ENCODE results near the gene VPS72. TPM values are rescaled to one million over a fixed set of nuclear protein-coding genes. Genes with fewer than 3 reads are reported as not detected.

The VPS72 gene
- total RNA-seq, 4 donors from 2014 or later = 17.2 to 38.3 (median 29.7) TPM

GRCh38 chr1:151159373-151159772 is 30.6 kb downstream of the VPS72 start:
- H3K4me1 ChIP-seq = peaks cover 0 to 53% (median 4%) of the 10 kb centered on the region in 3 donors
- H3K27me3 ChIP-seq = no peaks in the 10 kb centered on the region
- H3K4me3 ChIP-seq = no peak overlapping the region
- TF ChIP-seq POLR2A (IDR thresholded peaks at IDR 0.05) = no peak
- TF ChIP-seq CTCF (IDR thresholded peaks at IDR 0.05) = no peak
- no peak for DNase-seq
- no peaks in the 10 kb centered on the region for H3K9me3 ChIP-seq
- intact Hi-C loops (cut with DNase I) = loop anchor here (5.0 kb wide), 1 partner anchor 57 kb away; no protein-coding TSS in a partner anchor
- H3K36me3 ChIP-seq = peaks cover 0 to 59% (median 17%) of the 10 kb centered on the region in 3 donors
- no peak overlapping the region for H3K27ac ChIP-seq

- Histone ChIP-seq H3K27me3 (no peaks in the 10 kb centered on the region), H3K9me3 (no peaks in the 10 kb centered on the region), H3K4me1 (peaks cover 0 to 47% (median 0%) of the 10 kb centered on the region in 3 donors), H3K36me3 (peaks cover 0 to 59% (median 17%) of the 10 kb centered on the region in 3 donors), H3K27ac (peak overlapping the region in 1 of 4 donors; percentile 21), H3K4me3 (no peak overlapping the region)
- intact Hi-C loops (cut with DNase I) = loop anchor here (5.0 kb wide), 1 partner anchor 56 kb away; no protein-coding TSS in a partner anchor
- DNase-seq = no peak
- 81 to 93% methylated on average over 9 to 18 of the region's 22 CpGs for WGBS, 2 donors
- TF ChIP-seq CTCF (IDR thresholded peaks at IDR 0.05) (no peak), POLR2A (IDR thresholded peaks at IDR 0.05) (no peak)
These were observed 31.2 kb downstream of the VPS72 start for GRCh38 chr1:151158751-151159251.

GRCh38 chr1:151158326-151158725 is 31.7 kb downstream of the VPS72 start:
- intact Hi-C loops (cut with DNase I) = loop anchor here (5.0 kb wide), 1 partner anchor 56 kb away; no protein-coding TSS in a partner anchor
- Histone ChIP-seq H3K27ac (no peak overlapping the region), H3K4me1 (peaks cover 0 to 42% (median 0%) of the 10 kb centered on the region in 3 donors), H3K27me3 (no peaks in the 10 kb centered on the region), H3K9me3 (no peaks in the 10 kb centered on the region), H3K4me3 (peak overlapping the region in 2 of 4 donors; percentile 12 to 42), H3K36me3 (peaks cover 0 to 59% (median 17%) of the 10 kb centered on the region in 3 donors)
- WGBS, 2 donors = 74 to 94% methylated on average over 5 of the region's 5 CpGs
- TF ChIP-seq CTCF (IDR thresholded peaks at IDR 0.05) = no peak
- TF ChIP-seq POLR2A (IDR thresholded peaks at IDR 0.05) = no peak
- DNase-seq = no peak

GRCh38 chr1:151157067-151157531 is 32.9 kb downstream of the VPS72 start:
- no peak for DNase-seq
- WGBS, 2 donors = 57 to 70% methylated on average over 4 to 6 of the region's 6 CpGs
- intact Hi-C loops (cut with DNase I) = loop anchor here (5.0 kb wide), 1 partner anchor 55 kb away; no protein-coding TSS in a partner anchor
- H3K27me3 ChIP-seq = no peaks in the 10 kb centered on the region
- peaks cover 0 to 56% (median 17%) of the 10 kb centered on the region in 3 donors for H3K36me3 ChIP-seq
- TF ChIP-seq CTCF (IDR thresholded peaks at IDR 0.05) (no peak), POLR2A (IDR thresholded peaks at IDR 0.05) (no peak)
- peak overlapping the region; percentile 1 to 51 (median 37) for H3K4me3 ChIP-seq
- peaks cover 0 to 39% (median 0%) of the 10 kb centered on the region in 3 donors for H3K4me1 ChIP-seq
- H3K9me3 ChIP-seq = no peaks in the 10 kb centered on the region
- peak overlapping the region in 3 of 4 donors; percentile 31 to 57 (median 32) for H3K27ac ChIP-seq

- intact Hi-C loops (cut with DNase I) = loop anchor here (5.0 kb wide), 1 partner anchor 54 kb away; no protein-coding TSS in a partner anchor
- H3K27ac ChIP-seq = peak within 1 kb of the TSS; percentile 31 to 57 (median 36)
These were observed 33.5 kb downstream of the VPS72 start, which contains the start of gene TNFAIP8L2 for GRCh38 chr1:151156515-151156819. TNFAIP8L2 (plus strand) TSS chr1:151156649; CDS start chr1:151158698, 2,049 bp downstream.

More at GRCh38 chr1:151156515-151156819, 33.5 kb downstream of the VPS72 start, which contains the start of gene TNFAIP8L2:
- no peak for DNase-seq
- Histone ChIP-seq H3K9me3 (no peaks in the 10 kb centered on the region), H3K4me3 (peak within 1 kb of the TSS; percentile 1 to 51 (median 37)), H3K36me3 (peaks cover 0 to 50% (median 17%) of the 10 kb centered on the region in 3 donors), H3K4me1 (peaks cover 0 to 39% (median 0%) of the 10 kb centered on the region in 3 donors), H3K27me3 (no peaks in the 10 kb centered on the region)
- WGBS, 2 donors = 32 to 38% methylated on average over 2 to 4 of the region's 4 CpGs
- TF ChIP-seq POLR2A (IDR thresholded peaks at IDR 0.05) (no peak), CTCF (IDR thresholded peaks at IDR 0.05) (no peak)

All from esophagus squamous epithelium (tissue), 5 donors.